ENCODE measurements around the gene DLGAP4.
A peak's percentile ranks its signal among the peaks of the same experiment; 100 is the strongest.

Gene DLGAP4

DNA sequence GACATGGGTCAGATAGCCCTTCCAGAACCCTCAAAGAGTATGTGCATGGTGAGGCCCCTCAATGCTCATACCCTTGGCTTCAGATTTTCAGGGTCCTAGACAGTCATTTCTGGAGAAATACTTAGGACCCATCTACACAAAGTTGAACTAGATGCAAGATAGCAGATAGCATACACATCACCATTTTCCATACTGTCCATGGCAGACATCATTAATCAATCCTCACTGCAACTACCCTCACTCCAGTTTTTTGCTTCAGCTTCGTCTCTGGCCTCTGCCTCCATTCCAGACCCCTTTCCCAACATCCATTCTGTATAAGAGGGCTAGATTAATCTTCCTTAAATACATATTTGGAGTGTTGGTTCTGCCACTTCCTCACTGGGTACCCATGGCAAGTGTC lies 139.7 kb downstream of the DLGAP4 start:
- Histone ChIP-seq H3K4me1 (ENCODE audit: insufficient read depth, low read length) (no peaks in the 10 kb centered on the region), H3K9ac (ENCODE audit: low read depth, low read length) (no peak overlapping the region), H3K9me3 (ENCODE audit: control insufficient read depth, insufficient read depth, low read length) (no peaks in the 10 kb centered on the region; the same call in 1 of the 2 replicates), H3K36me3 (ENCODE audit: insufficient read depth, low read length) (no peaks in the 10 kb centered on the region)

DNA sequence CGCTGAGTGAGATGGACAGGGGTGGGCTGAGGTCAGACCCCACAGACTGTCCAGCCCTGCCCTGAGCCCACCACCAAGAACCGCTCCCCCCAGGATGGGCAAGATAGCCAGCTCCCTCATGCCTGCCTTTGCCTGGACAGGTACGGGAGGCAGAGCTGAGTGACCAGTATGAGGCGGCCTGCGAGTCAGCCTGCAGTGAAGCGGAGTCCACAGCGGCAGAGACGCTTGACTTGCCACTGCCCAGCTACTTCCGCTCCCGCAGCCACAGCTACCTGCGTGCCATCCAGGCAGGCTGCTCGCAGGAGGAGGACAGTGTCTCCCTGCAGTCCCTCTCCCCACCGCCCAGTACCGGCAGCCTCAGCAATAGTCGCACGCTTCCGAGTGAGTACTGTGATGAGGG lies 140.4 kb downstream of the DLGAP4 start:
- Histone ChIP-seq H3K9me3 (ENCODE audit: control insufficient read depth, insufficient read depth, low read length) (no peaks in the 10 kb centered on the region; the same call in 1 of the 2 replicates), H3K36me3 (ENCODE audit: insufficient read depth, low read length) (no peaks in the 10 kb centered on the region), H3K9ac (ENCODE audit: low read depth, low read length) (no peak overlapping the region), H3K4me1 (ENCODE audit: insufficient read depth, low read length) (no peaks in the 10 kb centered on the region)

DNA sequence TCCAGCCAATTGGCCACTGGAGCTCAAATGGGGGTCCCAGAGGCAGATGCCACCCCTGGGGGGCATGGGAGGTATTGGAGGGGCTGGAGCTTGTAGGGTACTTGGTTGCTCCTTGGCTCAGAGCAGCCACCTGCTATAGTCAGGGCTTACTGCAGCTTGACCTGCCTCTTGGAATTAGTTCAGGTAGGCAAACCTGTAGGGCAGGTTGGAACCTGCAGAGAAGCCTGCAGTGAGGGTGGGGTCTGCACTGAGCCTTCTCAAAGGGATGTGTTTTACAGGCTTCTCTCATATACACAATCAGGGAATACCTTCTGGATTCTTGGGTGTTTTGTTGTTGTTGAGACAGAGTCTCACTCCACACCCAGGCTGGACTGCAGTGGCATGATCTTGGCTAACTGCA lies 141.0 kb downstream of the DLGAP4 start:
- Histone ChIP-seq H3K9ac (ENCODE audit: low read depth, low read length) (no peak overlapping the region; the same call in 1 of the 2 replicates), H3K4me1 (ENCODE audit: insufficient read depth, low read length) (no peaks in the 10 kb centered on the region), H3K36me3 (ENCODE audit: insufficient read depth, low read length) (no peaks in the 10 kb centered on the region), H3K9me3 (ENCODE audit: control insufficient read depth, insufficient read depth, low read length) (no peaks in the 10 kb centered on the region; the same call in 1 of the 2 replicates)

DNA sequence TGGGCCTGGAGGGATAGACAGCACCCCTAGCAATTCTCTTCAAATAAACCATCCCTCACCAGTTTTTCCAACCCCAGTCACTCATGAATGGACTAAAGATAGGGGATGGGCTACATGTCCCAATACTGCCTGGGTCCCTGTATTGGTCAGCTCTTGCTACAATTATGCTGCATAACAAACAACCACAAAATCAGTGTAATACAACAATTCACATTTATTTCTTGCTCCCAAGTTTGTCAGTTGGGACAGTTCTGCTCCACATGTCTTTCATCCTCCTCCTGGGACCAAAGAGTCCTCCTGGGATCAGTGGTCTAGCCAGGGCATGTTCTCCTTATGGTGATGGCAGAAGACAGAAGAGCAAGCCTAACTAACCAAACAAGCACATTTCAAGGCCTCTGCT lies 143.5 kb downstream of the DLGAP4 start:
- peaks cover 6% of the 10 kb centered on the region for H3K4me1 ChIP-seq (ENCODE audit: insufficient read depth, low read length)
- no peaks in the 10 kb centered on the region; the same call in 1 of the 2 replicates for H3K9me3 ChIP-seq (ENCODE audit: control insufficient read depth, insufficient read depth, low read length)
- H3K36me3 ChIP-seq (ENCODE audit: insufficient read depth, low read length): no peaks in the 10 kb centered on the region
- H3K9ac ChIP-seq (ENCODE audit: low read depth, low read length): no peak overlapping the region

DNA sequence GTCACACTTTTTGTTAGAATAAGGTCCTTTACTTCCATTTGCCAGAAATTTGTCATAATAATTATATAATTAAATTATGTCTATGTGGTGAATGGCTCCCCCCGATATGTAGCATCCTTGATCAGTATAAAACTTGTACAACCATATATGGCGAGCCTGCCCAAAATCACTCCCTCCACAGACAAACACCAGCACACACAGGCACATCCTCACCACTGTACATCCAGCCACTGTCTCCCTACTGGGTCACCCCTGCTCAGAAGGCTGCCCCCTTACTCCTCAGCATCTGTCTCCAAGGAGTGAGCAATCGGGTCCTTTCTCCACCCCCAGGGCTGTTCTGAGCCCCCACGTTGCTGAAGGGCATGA lies 148.2 kb downstream of the DLGAP4 start:
- H3K9ac ChIP-seq (ENCODE audit: low read depth, low read length): no peak overlapping the region
- peaks cover 16% of the 10 kb centered on the region for H3K4me1 ChIP-seq (ENCODE audit: insufficient read depth, low read length)
- no peaks in the 10 kb centered on the region for H3K36me3 ChIP-seq (ENCODE audit: insufficient read depth, low read length)
- no peaks in the 10 kb centered on the region; the same call in 1 of the 2 replicates for H3K9me3 ChIP-seq (ENCODE audit: control insufficient read depth, insufficient read depth, low read length)

DNA sequence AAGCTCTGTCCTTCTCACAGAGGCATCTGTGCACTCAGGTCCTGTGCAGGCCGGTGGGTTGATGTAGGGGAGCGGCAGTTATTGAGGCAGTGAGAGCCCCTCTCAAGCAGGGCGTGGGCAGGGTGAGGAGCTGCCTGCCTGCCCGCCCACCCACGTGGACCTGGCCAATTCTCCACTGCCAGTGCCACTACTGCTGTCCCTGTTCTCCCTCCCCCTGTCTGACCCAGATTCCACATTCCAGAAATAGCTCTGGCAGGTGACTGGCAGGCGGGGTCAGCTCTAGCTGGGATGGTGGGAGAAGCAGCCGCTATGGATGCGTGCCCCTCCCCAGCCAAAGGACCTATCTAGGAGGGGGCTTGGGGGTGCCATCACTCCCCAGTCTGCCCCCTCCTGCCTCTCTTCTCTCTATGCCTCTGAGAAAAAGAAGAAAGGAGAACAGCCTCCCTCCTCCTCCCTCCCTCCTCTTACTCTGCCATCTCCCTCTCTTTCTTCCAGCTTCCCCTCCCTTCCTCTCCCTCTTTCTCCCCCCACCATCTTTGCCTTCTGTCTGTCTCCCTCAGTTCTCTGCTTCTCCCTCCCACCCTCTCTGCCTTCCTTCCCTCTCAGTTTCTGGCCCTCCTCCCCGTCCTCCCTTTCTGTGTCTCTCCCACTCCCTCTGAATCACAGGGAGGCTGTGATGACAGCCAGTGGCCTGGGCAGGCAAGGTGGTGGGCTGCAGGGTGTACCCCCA lies 148.7 kb downstream of the DLGAP4 start:
- no peak overlapping the region for H3K9ac ChIP-seq (ENCODE audit: low read depth, low read length)

DNA sequence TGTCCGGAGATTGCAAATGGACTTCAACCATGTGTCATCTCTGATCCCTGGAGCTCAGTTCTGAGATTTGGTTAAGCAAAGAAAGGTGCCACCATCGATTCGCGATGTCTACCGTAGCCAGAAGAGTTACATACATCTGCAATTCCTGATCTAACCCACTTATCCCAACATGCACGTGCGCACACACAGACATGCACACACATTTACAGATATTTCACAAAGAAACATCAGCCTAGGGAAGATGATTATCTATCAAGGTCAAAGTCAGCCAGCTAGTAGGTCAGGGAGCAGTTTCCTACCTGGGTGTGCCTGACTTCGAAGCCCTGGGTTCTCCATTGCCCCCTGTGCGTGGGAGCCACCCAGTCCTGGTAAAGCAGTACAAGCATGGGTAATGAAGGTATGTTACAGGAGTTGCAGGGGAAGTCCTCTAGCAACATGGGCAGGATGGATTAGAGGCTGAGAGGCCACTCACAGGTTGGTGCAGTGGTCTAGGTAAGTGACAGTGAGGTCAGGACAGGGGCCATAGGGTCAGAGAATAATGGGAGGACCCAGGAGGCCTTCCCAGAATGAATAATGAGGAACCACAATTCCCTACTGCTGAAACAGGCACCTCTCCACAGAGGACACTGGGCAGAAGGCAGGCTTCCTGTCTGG lies 150.0 kb downstream of the DLGAP4 start:
- H3K36me3 ChIP-seq (ENCODE audit: insufficient read depth, low read length): no peaks in the 10 kb centered on the region
- H3K4me1 ChIP-seq (ENCODE audit: insufficient read depth, low read length): peaks cover 16% of the 10 kb centered on the region
- no peaks in the 10 kb centered on the region for H3K9me3 ChIP-seq (ENCODE audit: control insufficient read depth, insufficient read depth, low read length)
- H3K9ac ChIP-seq (ENCODE audit: low read depth, low read length): no peak overlapping the region

More for the DNA sequence above, 148.7 kb downstream of the DLGAP4 start:
- no peaks in the 10 kb centered on the region for H3K36me3 ChIP-seq (ENCODE audit: insufficient read depth, low read length)
- no peaks in the 10 kb centered on the region for H3K9me3 ChIP-seq (ENCODE audit: control insufficient read depth, insufficient read depth, low read length)
- peaks cover 16% of the 10 kb centered on the region for H3K4me1 ChIP-seq (ENCODE audit: insufficient read depth, low read length)

DNA sequence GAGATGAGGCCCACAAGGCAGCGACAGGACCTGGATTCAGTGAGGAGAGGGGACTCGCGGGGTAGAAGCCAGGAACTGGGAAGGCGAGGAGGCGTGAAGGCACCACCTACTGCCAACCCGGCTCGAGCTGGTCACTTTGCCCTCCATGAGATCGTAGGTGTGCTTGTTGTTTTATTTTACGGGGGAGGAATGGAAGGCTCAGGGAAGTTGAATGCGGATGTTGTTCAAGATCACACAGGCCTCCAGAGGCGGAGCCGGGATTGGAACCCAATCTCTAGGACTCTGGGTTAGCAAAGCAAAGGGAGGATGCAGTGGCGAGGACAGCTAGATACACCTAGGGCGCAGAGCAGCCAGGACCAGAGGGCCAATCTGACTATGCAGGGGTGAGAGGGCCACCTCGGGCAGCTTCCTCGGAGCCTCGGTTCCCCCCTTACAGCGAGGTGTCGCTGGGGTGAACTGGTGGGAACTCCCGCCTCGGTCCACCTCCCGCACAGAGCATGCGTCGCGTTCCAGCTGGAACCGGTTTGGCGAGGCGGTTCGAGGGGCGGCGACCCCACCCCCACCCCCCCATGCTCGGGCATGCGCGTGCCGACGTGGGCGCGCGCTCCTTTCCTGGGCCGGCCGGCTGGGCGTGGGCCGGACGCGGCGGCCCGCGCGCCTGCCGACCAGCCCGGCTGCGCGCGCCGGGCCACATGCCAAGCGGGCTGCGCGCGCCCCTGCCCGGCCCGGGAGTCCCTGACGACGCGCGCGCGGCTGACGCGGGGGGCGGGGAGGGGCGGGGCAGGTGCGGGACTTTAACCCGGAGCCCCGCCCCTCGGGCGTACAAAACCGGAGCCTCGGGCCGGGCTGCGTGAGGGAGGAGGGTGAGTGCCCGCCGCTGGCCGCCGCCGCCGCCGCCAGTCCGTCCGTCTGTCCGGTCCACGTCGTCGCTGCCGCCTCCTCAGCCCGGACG lies 154.8 kb downstream of the DLGAP4 start:
- Histone ChIP-seq H3K4me1 (ENCODE audit: insufficient read depth, low read length) (peaks cover 15% of the 10 kb centered on the region), H3K9me3 (ENCODE audit: control insufficient read depth, insufficient read depth, low read length) (no peaks in the 10 kb centered on the region), H3K36me3 (ENCODE audit: insufficient read depth, low read length) (no peaks in the 10 kb centered on the region), H3K9ac (ENCODE audit: low read depth, low read length) (peak overlapping the region; percentile 43)

DNA sequence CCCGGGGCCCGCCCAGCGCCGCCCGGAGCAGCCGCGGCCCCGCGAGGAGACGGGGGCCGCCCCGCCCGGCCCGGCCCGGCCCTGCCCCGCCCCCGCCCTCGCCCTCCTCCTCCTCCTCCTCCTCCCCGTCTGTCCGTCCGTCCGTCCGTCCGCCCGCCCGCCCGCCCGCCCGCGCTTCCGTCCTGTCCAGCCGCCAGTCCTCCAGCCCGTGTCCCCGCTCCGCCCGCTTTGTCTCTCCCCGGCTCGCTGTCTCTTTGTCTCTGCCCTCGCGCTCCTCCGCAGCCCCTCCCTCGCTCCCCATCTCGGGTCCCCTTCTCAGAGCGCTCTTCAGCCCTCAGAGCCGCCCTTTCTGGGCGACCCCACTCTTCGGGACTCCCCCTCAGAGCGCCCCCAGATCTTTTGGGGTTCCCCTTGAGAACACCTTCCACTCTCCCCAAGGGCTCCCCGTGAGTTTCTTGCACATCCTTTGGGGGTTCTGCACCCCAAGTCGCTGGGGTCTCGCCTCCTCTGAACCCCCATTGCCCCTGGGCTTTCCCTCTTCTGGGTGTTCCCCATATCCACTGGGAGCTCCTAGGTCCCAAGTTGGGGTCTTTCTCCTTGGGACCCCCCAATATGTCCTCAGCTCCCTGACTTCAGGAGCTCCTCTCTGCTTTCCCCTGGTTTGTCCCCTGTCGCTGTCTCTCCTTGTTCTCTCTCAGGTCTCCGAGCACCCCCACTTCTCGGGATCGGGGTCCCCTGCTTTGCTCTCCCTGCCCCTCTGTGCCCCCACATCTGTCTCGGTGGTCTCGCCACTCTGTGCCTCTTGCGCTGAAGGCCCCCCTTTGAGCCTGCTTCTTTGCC lies 155.7 kb downstream of the DLGAP4 start:
- no peaks in the 10 kb centered on the region for H3K9me3 ChIP-seq (ENCODE audit: control insufficient read depth, insufficient read depth, low read length)
- H3K9ac ChIP-seq (ENCODE audit: low read depth, low read length): peak overlapping the region; percentile 91
- H3K4me1 ChIP-seq (ENCODE audit: insufficient read depth, low read length): peaks cover 24% of the 10 kb centered on the region
- H3K36me3 ChIP-seq (ENCODE audit: insufficient read depth, low read length): no peaks in the 10 kb centered on the region

DNA sequence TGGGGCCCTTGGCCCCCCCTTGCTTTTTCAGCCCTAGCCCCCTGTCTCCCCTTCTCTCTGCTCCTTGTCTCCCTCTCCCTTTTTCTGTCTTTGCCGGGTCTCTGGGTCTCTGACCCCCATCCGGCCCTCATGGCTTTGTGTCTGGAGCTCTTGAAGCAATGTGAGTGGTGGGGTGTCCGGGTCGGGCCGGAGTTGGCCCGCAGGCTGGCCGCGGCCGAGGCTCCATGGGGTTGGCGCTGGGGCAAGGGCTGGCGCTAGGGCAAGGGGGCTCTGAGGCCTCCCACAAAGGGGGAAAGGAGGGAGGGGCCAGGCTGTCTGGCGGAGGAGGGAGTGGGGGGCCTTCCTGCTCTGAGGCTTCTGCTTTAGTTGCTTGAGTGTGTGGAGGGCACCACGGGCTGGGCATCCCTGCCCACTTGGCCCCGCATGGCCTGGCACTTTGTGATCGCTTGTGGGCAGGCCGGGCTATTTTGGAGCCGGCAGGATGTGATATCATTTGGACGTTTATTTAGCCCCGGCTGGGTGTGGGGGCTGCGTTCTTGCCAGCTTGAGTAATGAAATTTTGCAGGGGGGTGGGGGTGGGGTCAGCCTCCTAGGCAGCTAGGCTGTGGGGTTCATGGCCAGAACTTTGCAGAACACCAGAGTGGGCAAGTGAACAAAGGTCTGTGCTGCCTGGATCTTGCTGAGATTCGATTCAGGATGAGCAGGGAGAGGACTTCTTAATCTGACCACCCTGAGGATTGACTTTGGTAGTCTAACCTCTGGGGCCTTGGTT lies 156.5 kb downstream of the DLGAP4 start:
- H3K9ac ChIP-seq (ENCODE audit: low read depth, low read length): peak overlapping the region; percentile 91
- H3K9me3 ChIP-seq (ENCODE audit: control insufficient read depth, insufficient read depth, low read length): no peaks in the 10 kb centered on the region
- H3K36me3 ChIP-seq (ENCODE audit: insufficient read depth, low read length): no peaks in the 10 kb centered on the region
- peaks cover 28% of the 10 kb centered on the region for H3K4me1 ChIP-seq (ENCODE audit: insufficient read depth, low read length)

DNA sequence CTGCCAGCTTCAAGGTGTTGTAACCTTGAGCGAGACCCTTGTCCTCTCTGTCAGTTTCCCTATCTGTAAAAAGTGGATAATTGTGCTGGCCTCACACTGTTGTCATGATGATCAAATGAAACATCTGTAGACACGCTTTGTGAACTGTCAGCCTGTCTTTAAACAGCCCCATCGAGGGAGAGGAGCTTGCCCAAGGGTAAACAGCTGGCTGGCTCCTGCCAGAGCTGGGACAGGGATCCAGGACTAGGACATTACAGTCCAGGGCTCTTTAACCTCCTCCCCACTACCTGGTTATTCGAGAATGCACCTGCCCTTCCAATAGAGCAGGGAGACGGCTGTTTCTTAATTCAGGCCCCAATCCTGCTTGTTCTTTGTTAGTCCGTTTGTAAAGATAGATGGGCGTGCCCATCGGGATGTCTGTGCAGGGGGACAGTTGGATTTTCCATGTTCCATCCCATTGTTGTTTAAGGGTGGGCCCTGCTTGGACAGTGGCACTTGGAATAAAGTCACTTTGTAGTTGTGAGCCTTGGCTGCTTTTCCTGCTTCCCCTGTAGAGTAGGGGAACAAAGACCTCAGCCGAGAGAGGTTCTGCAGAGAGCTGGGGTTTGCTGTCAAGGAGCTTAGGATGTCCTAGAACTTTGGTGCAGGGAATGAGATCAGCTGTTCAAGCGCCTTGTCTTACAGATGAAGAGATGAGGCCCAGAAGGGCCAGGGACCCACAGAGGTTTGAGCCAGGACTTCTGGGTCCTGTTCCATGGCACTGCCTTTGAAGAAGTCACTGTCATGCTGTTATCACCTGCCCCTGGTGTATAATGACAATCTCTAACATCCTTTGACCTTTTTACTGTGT lies 157.3 kb downstream of the DLGAP4 start:
- H3K36me3 ChIP-seq (ENCODE audit: insufficient read depth, low read length): no peaks in the 10 kb centered on the region
- peaks cover 28% of the 10 kb centered on the region for H3K4me1 ChIP-seq (ENCODE audit: insufficient read depth, low read length)
- peak overlapping the region; percentile 91; the same call in 1 of the 2 replicates for H3K9ac ChIP-seq (ENCODE audit: low read depth, low read length)
- H3K9me3 ChIP-seq (ENCODE audit: control insufficient read depth, insufficient read depth, low read length): no peaks in the 10 kb centered on the region

Data from ES-I3 (cell line).